Adrenal gland (tissue), 5 donors: ENCODE results near the gene TMSB10.

ENCODE experiments used
- POLR2A ChIP-seq, 2 donors: fragments of 450-650 bp; IDR thresholded peaks; one replicate each; pipeline ENCODE4 v1.6.1; 2017; ENCODE audit warnings: antibody characterized with exemption in 2 of 2, mild to moderate bottlenecking in 2 of 2, moderate library complexity in 1 of 2
- TF ChIP-seq, protein P1 (sequence below), 6 experiments: fragments of 450-650 bp in 4 of 6; fragments of 200-600 bp in 2 of 6; sonication (generic) in 1 of 6; IDR thresholded peaks; 1 replicate in 5 of 6; 2 replicates in 1 of 6; pipeline versions ENCODE4 v1.5.1 to v1.8.0; 2016 to 2021; ENCODE audit warnings: antibody characterized with exemption in 6 of 6, mild to moderate bottlenecking in 2 of 6, moderate library complexity in 1 of 6
- donor health status: DM: no; HTN: no; CAD: no.

DNA sequence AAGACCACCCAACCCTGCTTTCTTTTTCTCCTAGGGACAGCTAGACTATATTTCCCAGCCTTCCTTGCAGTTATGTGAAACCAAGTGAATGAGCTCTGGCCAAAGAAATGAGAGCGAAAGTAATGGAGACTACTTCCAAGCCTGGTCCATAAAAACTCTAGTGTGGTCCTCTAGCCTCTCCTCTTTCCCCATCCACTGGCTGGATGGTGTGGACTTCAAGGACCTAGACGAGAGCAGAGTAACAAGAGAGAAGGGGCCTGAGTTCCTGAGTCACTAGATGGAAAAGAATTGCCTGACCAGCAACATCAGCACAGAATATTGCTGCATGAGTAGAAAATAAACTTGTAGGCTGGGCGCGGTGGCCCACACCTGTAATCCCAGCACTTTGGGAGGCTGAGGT is 2.9 kb upstream of the TMSB10 start:
- TF ChIP-seq, protein P1, sequence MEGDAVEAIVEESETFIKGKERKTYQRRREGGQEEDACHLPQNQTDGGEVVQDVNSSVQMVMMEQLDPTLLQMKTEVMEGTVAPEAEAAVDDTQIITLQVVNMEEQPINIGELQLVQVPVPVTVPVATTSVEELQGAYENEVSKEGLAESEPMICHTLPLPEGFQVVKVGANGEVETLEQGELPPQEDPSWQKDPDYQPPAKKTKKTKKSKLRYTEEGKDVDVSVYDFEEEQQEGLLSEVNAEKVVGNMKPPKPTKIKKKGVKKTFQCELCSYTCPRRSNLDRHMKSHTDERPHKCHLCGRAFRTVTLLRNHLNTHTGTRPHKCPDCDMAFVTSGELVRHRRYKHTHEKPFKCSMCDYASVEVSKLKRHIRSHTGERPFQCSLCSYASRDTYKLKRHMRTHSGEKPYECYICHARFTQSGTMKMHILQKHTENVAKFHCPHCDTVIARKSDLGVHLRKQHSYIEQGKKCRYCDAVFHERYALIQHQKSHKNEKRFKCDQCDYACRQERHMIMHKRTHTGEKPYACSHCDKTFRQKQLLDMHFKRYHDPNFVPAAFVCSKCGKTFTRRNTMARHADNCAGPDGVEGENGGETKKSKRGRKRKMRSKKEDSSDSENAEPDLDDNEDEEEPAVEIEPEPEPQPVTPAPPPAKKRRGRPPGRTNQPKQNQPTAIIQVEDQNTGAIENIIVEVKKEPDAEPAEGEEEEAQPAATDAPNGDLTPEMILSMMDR (IDR thresholded peaks at IDR 0.05), result no peak
- no peak for TF ChIP-seq POLR2A (IDR thresholded peaks at IDR 0.05)
